SK-N-SH (cell line): ENCODE data around the gene ZNF441. TPM values are rescaled to one million over a fixed set of nuclear protein-coding genes. Genes with fewer than 3 reads are reported as not detected.
A peak's percentile ranks its signal among the peaks of the same experiment; 100 is the strongest.

Experiments used
- CTCF ChIA-PET: fragments of 300-600, 350-600 bp; formaldehyde crosslinking; extraction: SDS; loops from one replicate; lab custom pipeline; 2021; lab: Yijun Ruan, JAX
- POLR2A ChIA-PET: fragments of 350-600 bp; sonication (Branson Sonifier 250); formaldehyde crosslinking; extraction: SDS; loops from one replicate; lab custom pipeline; 2020; ENCODE audit warnings: antibody characterized with exemption, inconsistent platforms; lab: Yijun Ruan, JAX
- DNase-seq: peaks from one replicate; pipeline ENCODE4 v3.0.0; 2012
- H2AFZ ChIP-seq: fragments of 200-600 bp; sonication (generic); 2 replicates; pipeline ENCODE4 v1.8.1; 2016; ENCODE audit warnings: antibody characterized with exemption, mild to moderate bottlenecking, low read depth
- H3F3A ChIP-seq: fragments of 200-600 bp; sonication (generic); replicated peaks from 2 replicates; pipeline ENCODE3; 2016; ENCODE audit warnings: antibody characterized with exemption, mild to moderate bottlenecking; ENCODE audit not compliant: insufficient read depth
- H3K27ac ChIP-seq, 2 experiments: fragments of 200-500 bp in 1 of 2; fragments of 200-600 bp in 1 of 2; sonication (Bioruptor generic) in 1 of 2; sonication (generic), shearing (Covaris generic) in 1 of 2; 2 replicates each; pipeline versions ENCODE4 v1.5.1 to v1.6.1; 2014 to 2016; ENCODE audit warnings: low read depth in 2 of 2, inconsistent platforms in 1 of 2, low read length in 1 of 2, mild to moderate bottlenecking in 1 of 2, mixed read lengths in 1 of 2
- H3K27me3 ChIP-seq: fragments of 200-600 bp; sonication (generic), shearing (Covaris generic); 2 replicates; pipeline ENCODE4 v1.6.1; 2016; ENCODE audit warnings: mixed run types; ENCODE audit not compliant: insufficient read depth
- H3K36me3 ChIP-seq, 2 experiments: fragments of 200-500 bp in 1 of 2; fragments of 200-600 bp in 1 of 2; sonication (Bioruptor generic) in 1 of 2; sonication (generic) in 1 of 2; replicated peaks in 1 of 2; 2 replicates each; pipeline versions ENCODE3 to v1.5.1; 2014 to 2016; ENCODE audit warnings: low read length in 1 of 2, mild to moderate bottlenecking in 1 of 2; ENCODE audit not compliant: insufficient read depth in 2 of 2, control insufficient read depth in 1 of 2
- H3K4me1 ChIP-seq, 2 experiments: fragments of 200-500 bp in 1 of 2; fragments of 200-600 bp in 1 of 2; sonication (Bioruptor generic) in 1 of 2; sonication (generic), shearing (Covaris generic) in 1 of 2; 2 replicates each; pipeline versions ENCODE4 v1.5.1 to v1.6.1; 2014 to 2016; ENCODE audit warnings: low read depth in 1 of 2, low read length in 1 of 2, mixed run types in 1 of 2; ENCODE audit not compliant: insufficient read depth in 2 of 2, control insufficient read depth in 1 of 2
- H3K4me2 ChIP-seq: fragments of 200-600 bp; sonication (generic), shearing (Covaris generic); 2 replicates; pipeline ENCODE4 v1.6.1; 2017; ENCODE audit warnings: mixed run types
- H3K4me3 ChIP-seq, 2 experiments: fragments of 200-500 bp in 1 of 2; fragments of 200-600 bp in 1 of 2; sonication (Bioruptor generic) in 1 of 2; sonication (generic), shearing (Covaris generic) in 1 of 2; 2 replicates each; pipeline versions ENCODE4 v1.5.1 to v1.8.1; 2014 to 2016; ENCODE audit warnings: low read depth in 2 of 2, inconsistent platforms in 1 of 2, low read length in 1 of 2, mild to moderate bottlenecking in 1 of 2, mixed read lengths in 1 of 2, moderate library complexity in 1 of 2
- H3K79me2 ChIP-seq: fragments of 200-600 bp; sonication (generic); 2 replicates; pipeline ENCODE4 v1.8.1; 2017; ENCODE audit warnings: mild to moderate bottlenecking; ENCODE audit not compliant: insufficient read depth
- H3K9ac ChIP-seq: fragments of 200-600 bp; sonication (generic); 2 replicates; pipeline ENCODE4 v1.6.1; 2017; ENCODE audit warnings: mixed run types
- H3K9me2 ChIP-seq: fragments of 200-600 bp; sonication (generic); 2 replicates; pipeline ENCODE4 v1.6.1; 2017; ENCODE audit warnings: mixed run types
- H3K9me3 ChIP-seq: fragments of 200-600 bp; sonication (generic); 2 replicates; pipeline ENCODE4 v1.6.1; 2017; ENCODE audit warnings: mixed run types, mild to moderate bottlenecking, moderate library complexity
- H4K20me1 ChIP-seq: fragments of 200-600 bp; sonication (generic); 2 replicates; pipeline ENCODE4 v1.6.1; 2017; ENCODE audit warnings: mild to moderate bottlenecking, mixed run types; ENCODE audit not compliant: insufficient read depth
- CTCF ChIP-seq: fragments of 200-600 bp; sonication (generic); IDR thresholded peaks from 2 replicates; pipeline ENCODE4 v1.6.1; 2017; ENCODE audit warnings: antibody characterized with exemption, mild to moderate bottlenecking, moderate library complexity
- EP300 ChIP-seq, 2 experiments: IDR thresholded peaks; 2 replicates each; pipeline versions ENCODE4 v1.4.0 to v1.6.1; 2012; ENCODE audit warnings: borderline replicate concordance in 1 of 2, low read depth in 1 of 2, low read length in 1 of 2
- EZH2phosphoT487 ChIP-seq: fragments of 200-600 bp; sonication (generic); IDR thresholded peaks from 2 replicates; pipeline ENCODE4 v1.6.1; 2017; ENCODE audit warnings: low read depth, mixed run types, mild to moderate bottlenecking, antibody characterized with exemption, moderate library complexity, borderline replicate concordance
- FOXJ3 ChIP-seq: sonication (generic); formaldehyde crosslinking; IDR thresholded peaks from 2 replicates; pipeline ENCODE4 v1.5.1; 2020; ENCODE audit warnings: mild to moderate bottlenecking, missing genetic modification reagents
- GABPA ChIP-seq: IDR thresholded peaks from 2 replicates; pipeline ENCODE4 v1.4.0; 2012; ENCODE audit warnings: low read depth, mild to moderate bottlenecking
- GATA2 ChIP-seq: sonication (generic); formaldehyde crosslinking; IDR thresholded peaks from 2 replicates; pipeline ENCODE4 v1.5.0; 2020; ENCODE audit warnings: mild to moderate bottlenecking, missing genetic modification reagents
- IRF3 ChIP-seq: fragments of 150-350 bp; IDR thresholded peaks from 2 replicates; pipeline ENCODE4 v1.6.1; 2016; ENCODE audit warnings: mild to moderate bottlenecking, low read depth, low read length
- MAX ChIP-seq: IDR thresholded peaks from 2 replicates; pipeline ENCODE4 v1.4.0; 2012; ENCODE audit warnings: low read depth
- MXI1 ChIP-seq: IDR thresholded peaks from 2 replicates; pipeline ENCODE4 v1.6.1; 2012; ENCODE audit warnings: mild to moderate bottlenecking, low read depth, low read length, improper control_type of control experiment
- NFIC ChIP-seq: IDR thresholded peaks from 2 replicates; pipeline ENCODE4 v1.4.0; 2012; ENCODE audit warnings: borderline replicate concordance
- PBX3 ChIP-seq: IDR thresholded peaks from 2 replicates; pipeline ENCODE4; 2012
- RAD21 ChIP-seq: IDR thresholded peaks from 2 replicates; pipeline ENCODE4 v1.6.1; 2012; ENCODE audit warnings: mild to moderate bottlenecking, low read length
- RFX5 ChIP-seq: IDR thresholded peaks from 2 replicates; pipeline ENCODE4 v1.6.1; 2012; ENCODE audit warnings: mild to moderate bottlenecking, improper control_type of control experiment, low read length
- RXRA ChIP-seq: IDR thresholded peaks from 2 replicates; pipeline ENCODE4 v1.4.0; 2012; ENCODE audit warnings: low read depth, mild to moderate bottlenecking, borderline replicate concordance
- SIN3A ChIP-seq: IDR thresholded peaks from 2 replicates; pipeline ENCODE4 v1.6.1; 2012; ENCODE audit warnings: low read depth, mild to moderate bottlenecking, low read length, moderate library complexity, borderline replicate concordance
- SMC3 ChIP-seq: IDR thresholded peaks from 2 replicates; pipeline ENCODE4 v1.6.1; 2012; ENCODE audit warnings: low read depth, low read length, improper control_type of control experiment
- TCF12 ChIP-seq: IDR thresholded peaks from 2 replicates; pipeline ENCODE4 v1.4.0; 2012
- TEAD4 ChIP-seq: IDR thresholded peaks from 2 replicates; pipeline ENCODE4 v1.4.0; 2012; ENCODE audit warnings: mild to moderate bottlenecking, borderline replicate concordance; ENCODE audit not compliant: insufficient read depth
- USF1 ChIP-seq: IDR thresholded peaks from 2 replicates; pipeline ENCODE4 v1.4.0; 2012; ENCODE audit warnings: low read depth, borderline replicate concordance
- ZBTB33 ChIP-seq: IDR thresholded peaks from 2 replicates; pipeline ENCODE4 v1.4.0; 2012; ENCODE audit warnings: low read depth, borderline replicate concordance
- WGBS: methylation state at CpG from one replicate; pipeline ENCODE4 v1.1.6; 2017; ENCODE audit warnings: low lambda C conversion rate; 5-methylcytosine and 5-hydroxymethylcytosine counted together
- polyA plus RNA-seq, 3 experiments: library from polyadenylated mRNA; depleted of rRNA; stranded (reverse); fragments of >200 nt; gene quantifications; 2 replicates each; pipeline ENCODE4 v1.2.3, GENCODE V29; 2012

Gene ZNF441
- polyA plus RNA-seq, 1 of the 3 experiments (the other 2 are of a cell fraction) = 3.2 TPM

- Histone ChIP-seq H3K4me3 (peak overlapping the region; percentile 76 to 77), H2AFZ (peak overlapping the region; percentile 99; the same call in 1 of the 2 replicates), H3K36me3 (peaks cover 0 to 6% of the 10 kb centered on the region in 2 experiments), H3K9me2 (no peaks in the 10 kb centered on the region), H3K79me2 (peaks cover 31% of the 10 kb centered on the region), H3K4me1 (peaks cover 0 to 6% of the 10 kb centered on the region in 2 experiments; a peak in 1 of 4 replicates), H3K27me3 (no peaks in the 10 kb centered on the region), H4K20me1 (no peaks in the 10 kb centered on the region), H3K9ac (peak overlapping the region; percentile 79; the same call in 1 of the 2 replicates), H3K27ac (peak overlapping the region; percentile 60 to 76; a peak in 3 of 4 replicates), H3F3A (peaks cover 4% of the 10 kb centered on the region), H3K4me2 (peak overlapping the region; percentile 91), H3K9me3 (peaks cover 3% of the 10 kb centered on the region; the same call in 1 of the 2 replicates)
- TF ChIP-seq RFX5 (no peak), SIN3A (no peak), PBX3 (no peak), GABPA (no peak), EP300 (IDR thresholded peaks at IDR 0.05; ENCODE audit: borderline replicate concordance in 1 of 2, low read depth in 1 of 2, low read length in 1 of 2) (no peak), RXRA (no peak), MAX (no peak), RAD21 (no peak), EZH2phosphoT487 (no peak), MXI1 (no peak), TCF12 (no peak), SMC3 (no peak), CTCF (no peak), USF1 (no peak), GATA2 (CRISPR knock-in tag) (no peak), IRF3 (no peak), FOXJ3 (no peak), NFIC (no peak), ZBTB33 (no peak), TEAD4 (no peak)
- peak; percentile 49 for DNase-seq
- WGBS = 4% methylated on average over 6 of the region's 6 CpGs
- ChIA-PET CTCF (interaction anchor here (1.4 to 6.4 kb wide), 3 partner anchors 15 to 150 kb away, joined by 4 to 68 read pairs (median 5); partner anchors contain the start of genes ZNF491 and ZNF700), POLR2A (interaction anchor here (1.7 kb wide), 1 partner anchor 47 kb away, joined by 4 read pairs; the partner anchor contains the start of gene ZNF441)
These were observed 46.9 kb downstream of the ZNF441 start for GRCh38 chr19:11813703-11814028.
